Glutamatergic neuron (in vitro differentiated cells): Measurements from ENCODE around the gene MED10. TPM values are rescaled to one million over a fixed set of nuclear protein-coding genes. Genes with fewer than 3 reads are reported as not detected.

ENCODE experiments used
- DNase-seq: peaks from one replicate; pipeline ENCODE4 v3.0.0; 2022
- H3K27ac Mint-ChIP-seq: one replicate; pipeline ENCODE4 v1.8.0; 2020; ENCODE audit warnings: mild to moderate bottlenecking, mixed read lengths, inconsistent platforms; ENCODE audit not compliant: unreplicated experiment
- H3K27me3 Mint-ChIP-seq: one replicate; pipeline ENCODE4 v1.8.0; 2020; ENCODE audit warnings: mild to moderate bottlenecking, moderate library complexity, mixed read lengths, inconsistent platforms; ENCODE audit not compliant: unreplicated experiment
- H3K36me3 Mint-ChIP-seq: one replicate; pipeline ENCODE4 v1.8.0; 2020; ENCODE audit warnings: mild to moderate bottlenecking, mixed read lengths, inconsistent platforms; ENCODE audit not compliant: unreplicated experiment
- H3K4me1 Mint-ChIP-seq: one replicate; pipeline ENCODE4 v1.8.0; 2020; ENCODE audit warnings: mild to moderate bottlenecking, low read depth, mixed read lengths, inconsistent platforms; ENCODE audit not compliant: unreplicated experiment
- H3K4me3 Mint-ChIP-seq: one replicate; pipeline ENCODE4 v1.8.0; 2020; ENCODE audit warnings: mild to moderate bottlenecking, mixed read lengths, inconsistent platforms; ENCODE audit not compliant: unreplicated experiment
- H3K9me3 Mint-ChIP-seq: one replicate; pipeline ENCODE4 v1.8.0; 2020; ENCODE audit warnings: mild to moderate bottlenecking, moderate library complexity, mixed read lengths, inconsistent platforms; ENCODE audit not compliant: unreplicated experiment
- CTCF ChIP-seq: fragments of 200-600 bp; sonication (generic); IDR thresholded peaks from one replicate; pipeline ENCODE4 v1.5.0; 2021; ENCODE audit not compliant: partially characterized antibody, unreplicated experiment
- total RNA-seq: library from RNA; stranded (reverse); fragmentation: NEBNext Ultra II Directional; extraction: Animal tissue kit (Norgen Biotek cat#: 25700); gene quantifications from one replicate; pipeline ENCODE4 v1.2.1, GENCODE V29; 2021; ENCODE audit not compliant: unreplicated experiment

The MED10 gene
- total RNA-seq, 1 donor from 2014 or later: 28.4 TPM

- TF ChIP-seq CTCF: no peak
- no peak overlapping the region for H3K27ac Mint-ChIP-seq
- peaks cover 11% of the 10 kb centered on the region for H3K9me3 Mint-ChIP-seq
Measured at GRCh38 chr5:6396043-6396442, 17.7 kb upstream of the MED10 start.

GRCh38 chr5:6395621-6396020 is 17.3 kb upstream of the MED10 start:
- Mint-ChIP-seq H3K27me3 (peaks cover 8% of the 10 kb centered on the region), H3K9me3 (peaks cover 11% of the 10 kb centered on the region), H3K4me1 (no peaks in the 10 kb centered on the region), H3K4me3 (no peak overlapping the region), H3K36me3 (peaks cover 13% of the 10 kb centered on the region), H3K27ac (no peak overlapping the region)
- no peak for TF ChIP-seq CTCF
- no peak for DNase-seq

More at GRCh38 chr5:6396043-6396442, 17.7 kb upstream of the MED10 start:
- H3K4me1 Mint-ChIP-seq: no peaks in the 10 kb centered on the region
- H3K4me3 Mint-ChIP-seq: no peak overlapping the region
- peaks cover 8% of the 10 kb centered on the region for H3K27me3 Mint-ChIP-seq
- peaks cover 13% of the 10 kb centered on the region for H3K36me3 Mint-ChIP-seq
- no peak for DNase-seq

GRCh38 chr5:6395102-6395445 is 16.7 kb upstream of the MED10 start:
- Mint-ChIP-seq H3K4me3 (no peak overlapping the region), H3K9me3 (peaks cover 11% of the 10 kb centered on the region), H3K36me3 (peaks cover 13% of the 10 kb centered on the region), H3K27ac (no peak overlapping the region), H3K27me3 (peaks cover 5% of the 10 kb centered on the region), H3K4me1 (no peaks in the 10 kb centered on the region)
- no peak for TF ChIP-seq CTCF
- no peak for DNase-seq

- no peak for TF ChIP-seq CTCF
- Mint-ChIP-seq H3K36me3 (peaks cover 13% of the 10 kb centered on the region), H3K27me3 (peaks cover 5% of the 10 kb centered on the region), H3K4me3 (no peak overlapping the region), H3K9me3 (peaks cover 11% of the 10 kb centered on the region), H3K4me1 (no peaks in the 10 kb centered on the region), H3K27ac (no peak overlapping the region)
- no peak for DNase-seq
Measured at GRCh38 chr5:6394429-6395101, 16.2 kb upstream of the MED10 start.

GRCh38 chr5:6393596-6394194 is 15.3 kb upstream of the MED10 start:
- peaks cover 13% of the 10 kb centered on the region for H3K36me3 Mint-ChIP-seq
- TF ChIP-seq CTCF: no peak
- H3K9me3 Mint-ChIP-seq: peaks cover 11% of the 10 kb centered on the region
- no peaks in the 10 kb centered on the region for H3K4me1 Mint-ChIP-seq
- no peak overlapping the region for H3K4me3 Mint-ChIP-seq
- no peak for DNase-seq
- H3K27ac Mint-ChIP-seq: no peak overlapping the region
- peaks cover 5% of the 10 kb centered on the region for H3K27me3 Mint-ChIP-seq
